MG63 (cell line): ENCODE results near the gene R3HDM1. TPM values are rescaled to one million over a fixed set of nuclear protein-coding genes. Genes with fewer than 3 reads are reported as not detected.
"Not testable (repeated sequence)": the region's sequence is repeated elsewhere in the genome, so short reads cannot be mapped to it uniquely, and the experiment has no call there.

ENCODE experiments used
- DNase-seq: peaks from one replicate; pipeline ENCODE4 v3.0.0-alpha.2; 2020
- H3K27me3 ChIP-seq: fragments of 250-450 bp; sonication (Bioruptor Pico); 2 replicates; pipeline ENCODE4 v1.5.1; 2020; ENCODE audit warnings: mild to moderate bottlenecking, moderate library complexity
- H3K36me3 ChIP-seq: fragments of 250-450 bp; sonication (Bioruptor Pico); 2 replicates; pipeline ENCODE4 v1.5.1; 2020; ENCODE audit warnings: mild to moderate bottlenecking, moderate library complexity
- H3K4me3 ChIP-seq: fragments of 250-450 bp; sonication (Bioruptor Pico); 2 replicates; pipeline ENCODE4 v1.5.1; 2020; ENCODE audit warnings: mild to moderate bottlenecking, moderate library complexity
- H3K9me3 ChIP-seq: fragments of 250-450 bp; sonication (Bioruptor Pico); 2 replicates; pipeline ENCODE4 v1.5.1; 2020; ENCODE audit warnings: mild to moderate bottlenecking, moderate library complexity
- total RNA-seq: library from RNA; depleted of rRNA; stranded (reverse); fragments of >200 nt; shearing (Covaris generic); gene quantifications from 2 replicates; pipeline ENCODE4 v1.2.3, GENCODE V29; 2014; ENCODE audit warnings: low replicate concordance

R3HDM1 gene
- total RNA-seq, 1 experiment from 2014 or later = 6.1 TPM

GRCh38 chr2:135617501-135618015, 86.3 kb downstream of the R3HDM1 start:
- Histone ChIP-seq H3K9me3 (no peaks in the 10 kb centered on the region), H3K4me3 (no peak overlapping the region), H3K27me3 (no peaks in the 10 kb centered on the region), H3K36me3 (no peaks in the 10 kb centered on the region; the same call in 1 of the 2 replicates)
- DNase-seq = no peak

- no peak overlapping the region for H3K4me3 ChIP-seq
- H3K9me3 ChIP-seq = no peaks in the 10 kb centered on the region
- no peak for DNase-seq
- H3K36me3 ChIP-seq = peaks cover 10% of the 10 kb centered on the region; the same call in 1 of the 2 replicates
- no peaks in the 10 kb centered on the region for H3K27me3 ChIP-seq
Measured at GRCh38 chr2:135620198-135620597, 88.9 kb downstream of the R3HDM1 start.

GRCh38 chr2:135629520-135629919, 98.2 kb downstream of the R3HDM1 start:
- Histone ChIP-seq H3K9me3 (no peaks in the 10 kb centered on the region), H3K4me3 (no peak overlapping the region), H3K36me3 (peaks cover 6% of the 10 kb centered on the region), H3K27me3 (no peaks in the 10 kb centered on the region)
- DNase-seq = no peak

DNA sequence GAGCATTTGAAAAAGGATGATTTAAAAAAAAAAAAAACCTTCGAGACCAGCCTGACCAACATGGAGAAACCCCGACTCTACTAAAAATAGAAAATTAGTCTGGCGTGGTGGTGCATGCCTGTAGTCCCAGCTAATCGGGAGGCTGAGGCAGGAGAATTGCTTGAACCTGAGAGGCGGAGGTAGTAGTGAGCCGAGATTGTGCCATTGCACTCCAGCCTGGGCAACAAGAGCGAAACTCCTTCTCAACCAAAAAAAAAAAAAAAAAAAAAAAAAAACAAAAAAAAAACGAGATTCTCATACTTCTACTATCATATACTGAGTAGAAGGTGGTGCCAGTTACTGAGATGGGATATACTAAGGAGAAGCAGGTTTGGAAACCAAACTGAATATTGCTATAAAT, 98.8 kb downstream of the R3HDM1 start:
- H3K4me3 ChIP-seq, H3K27me3 ChIP-seq, H3K36me3 ChIP-seq: not testable (repeated sequence)

GRCh38 chr2:135630488-135630887, 99.2 kb downstream of the R3HDM1 start:
- no peaks in the 10 kb centered on the region for H3K27me3 ChIP-seq

More for the DNA sequence above, 98.8 kb downstream of the R3HDM1 start:
- H3K9me3 ChIP-seq, DNase-seq: not testable (repeated sequence)

GRCh38 chr2:135633582-135633981, 102.3 kb downstream of the R3HDM1 start:
- DNase-seq = no peak
- Histone ChIP-seq H3K36me3 (peaks cover 10% of the 10 kb centered on the region), H3K9me3 (no peaks in the 10 kb centered on the region), H3K4me3 (no peak overlapping the region), H3K27me3 (no peaks in the 10 kb centered on the region)

More at GRCh38 chr2:135630488-135630887, 99.2 kb downstream of the R3HDM1 start:
- H3K9me3 ChIP-seq = no peaks in the 10 kb centered on the region
- no peak for DNase-seq
- no peak overlapping the region for H3K4me3 ChIP-seq
- H3K36me3 ChIP-seq = peaks cover 6% of the 10 kb centered on the region

- Histone ChIP-seq H3K4me3 (no peak overlapping the region), H3K27me3 (no peaks in the 10 kb centered on the region), H3K9me3 (no peaks in the 10 kb centered on the region), H3K36me3 (peaks cover 18% of the 10 kb centered on the region)
- no peak for DNase-seq
Measured at GRCh38 chr2:135635212-135635835, 104.0 kb downstream of the R3HDM1 start.

DNA sequence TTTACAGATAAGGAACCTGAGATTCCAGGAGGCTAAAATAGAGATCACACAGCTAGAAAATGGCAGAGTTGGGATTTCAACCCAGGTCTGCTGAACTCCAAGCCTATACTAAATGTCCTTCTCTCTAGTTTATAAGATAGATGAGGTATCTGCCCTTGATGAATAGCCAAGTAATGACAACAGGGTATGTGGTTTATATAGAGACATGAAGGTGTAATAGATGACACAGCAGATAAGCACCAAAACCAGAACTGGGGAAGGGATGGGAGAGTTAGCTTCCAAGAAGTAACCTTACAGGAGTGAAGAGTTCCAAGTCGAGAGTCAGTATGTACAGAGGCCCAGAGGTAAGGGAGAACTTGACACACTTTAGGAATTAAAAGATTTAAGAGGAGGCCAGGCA, 105.7 kb downstream of the R3HDM1 start:
- no peak for DNase-seq
- Histone ChIP-seq H3K36me3 (peaks cover 27% of the 10 kb centered on the region), H3K4me3 (no peak overlapping the region)

DNA sequence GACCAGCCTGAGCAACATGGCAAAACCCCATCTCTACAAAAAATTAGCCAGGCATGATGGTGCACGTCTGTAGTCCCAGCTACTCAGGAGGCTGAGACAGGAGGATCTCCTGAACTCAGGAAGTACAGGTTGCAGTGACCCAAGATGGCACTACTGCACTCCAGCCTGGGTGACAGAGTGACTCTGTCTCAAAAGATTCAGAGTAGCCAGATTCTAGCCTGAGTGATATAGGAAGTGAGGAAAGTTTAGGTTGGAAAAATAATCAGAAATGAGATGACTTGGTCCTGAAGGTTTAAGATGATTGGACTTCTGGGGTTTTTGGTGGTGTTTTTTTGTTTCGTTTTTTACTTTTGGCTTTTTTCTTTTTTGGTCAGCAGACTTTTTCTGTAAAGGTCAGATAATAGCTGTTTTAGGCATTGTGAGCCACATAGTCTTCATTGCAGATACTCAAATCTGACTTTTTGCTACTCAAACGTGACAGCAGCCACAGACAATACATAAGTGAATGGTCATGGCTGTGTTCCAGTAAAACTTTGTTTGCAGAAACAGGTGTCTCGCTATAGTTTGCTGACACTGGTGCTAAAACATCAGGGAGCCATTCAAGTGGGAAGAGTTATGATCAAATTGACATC, 106.3 kb downstream of the R3HDM1 start:
- Histone ChIP-seq H3K4me3 (no peak overlapping the region), H3K36me3 (peaks cover 24% of the 10 kb centered on the region), H3K27me3 (no peaks in the 10 kb centered on the region), H3K9me3 (no peaks in the 10 kb centered on the region)
- no peak for DNase-seq

More for the DNA sequence above, 105.7 kb downstream of the R3HDM1 start:
- Histone ChIP-seq H3K9me3 (no peaks in the 10 kb centered on the region), H3K27me3 (no peaks in the 10 kb centered on the region)

- Histone ChIP-seq H3K9me3 (no peaks in the 10 kb centered on the region), H3K36me3 (peaks cover 26% of the 10 kb centered on the region), H3K27me3 (no peaks in the 10 kb centered on the region), H3K4me3 (no peak overlapping the region)
- DNase-seq = no peak
Measured at GRCh38 chr2:135638825-135639224, 107.5 kb downstream of the R3HDM1 start.

DNA sequence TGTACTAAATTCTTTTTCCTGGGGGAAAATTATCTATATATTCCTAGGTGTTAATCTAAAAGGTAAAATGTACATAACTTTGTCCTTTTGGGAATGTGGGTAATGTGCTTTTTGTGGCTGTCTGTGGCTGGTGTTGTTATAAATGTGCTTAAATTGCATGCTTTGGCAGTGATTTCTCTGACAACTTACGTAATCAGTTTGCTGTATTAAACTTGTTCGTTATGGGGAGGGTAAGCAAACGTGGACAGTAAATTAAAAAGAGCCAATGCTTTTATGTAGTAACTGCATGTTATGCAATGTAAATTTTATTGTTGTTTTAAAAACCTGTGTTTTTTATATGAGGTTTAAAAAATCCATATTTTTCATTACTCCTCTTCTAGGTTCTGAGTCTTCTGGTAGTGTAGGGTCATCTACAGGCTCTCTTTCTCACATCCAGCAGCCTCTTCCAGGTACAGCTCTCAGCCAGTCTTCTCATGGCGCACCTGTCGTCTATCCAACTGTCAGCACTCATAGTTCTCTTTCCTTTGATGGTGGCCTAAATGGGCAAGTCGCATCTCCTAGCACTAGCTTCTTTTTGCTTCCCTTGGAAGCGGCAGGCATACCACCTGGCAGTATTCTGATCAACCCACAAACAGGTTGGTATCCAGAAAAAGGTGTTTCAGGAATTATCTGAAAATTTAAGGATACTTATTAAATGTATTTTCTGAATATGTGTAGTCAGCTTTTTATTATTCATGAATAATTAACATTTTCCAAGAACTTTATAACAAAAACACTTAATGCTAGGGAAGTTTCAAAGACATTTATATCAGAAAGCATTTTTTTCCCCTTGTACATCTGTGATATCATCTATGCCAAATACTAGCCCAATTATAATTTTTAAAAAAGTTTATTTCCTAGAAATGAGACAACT, 110.1 kb downstream of the R3HDM1 start:
- DNase-seq = no peak
- Histone ChIP-seq H3K4me3 (no peak overlapping the region), H3K27me3 (no peaks in the 10 kb centered on the region), H3K9me3 (no peaks in the 10 kb centered on the region), H3K36me3 (peaks cover 39% of the 10 kb centered on the region)

- Histone ChIP-seq H3K4me3 (no peak overlapping the region), H3K36me3 (peaks cover 25% of the 10 kb centered on the region), H3K9me3 (no peaks in the 10 kb centered on the region), H3K27me3 (no peaks in the 10 kb centered on the region)
- no peak for DNase-seq
Measured at GRCh38 chr2:135647836-135648579, 116.7 kb downstream of the R3HDM1 start.

DNA sequence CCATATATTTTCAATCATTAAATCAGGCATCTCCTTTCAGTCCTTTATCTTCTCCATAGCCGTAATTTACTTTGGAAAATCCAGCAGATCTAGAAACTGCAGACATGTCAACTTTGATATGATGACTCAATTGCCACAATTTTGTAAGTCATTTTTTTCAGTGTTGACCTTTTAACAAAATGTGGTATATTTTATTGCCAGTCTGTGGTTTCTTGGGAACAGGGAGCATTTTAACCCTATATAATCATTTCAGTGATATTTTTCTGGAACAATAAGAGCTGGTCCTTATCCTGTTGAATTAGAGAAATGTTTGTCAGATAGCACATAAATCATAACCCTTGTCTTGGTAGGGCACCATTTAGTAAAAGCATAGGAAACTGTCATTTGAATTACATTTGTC, 119.4 kb downstream of the R3HDM1 start:
- no peak for DNase-seq
- H3K4me3 ChIP-seq = no peak overlapping the region
- H3K27me3 ChIP-seq = no peaks in the 10 kb centered on the region
- peaks cover 13% of the 10 kb centered on the region; the same call in 1 of the 2 replicates for H3K36me3 ChIP-seq
- H3K9me3 ChIP-seq = no peaks in the 10 kb centered on the region

DNA sequence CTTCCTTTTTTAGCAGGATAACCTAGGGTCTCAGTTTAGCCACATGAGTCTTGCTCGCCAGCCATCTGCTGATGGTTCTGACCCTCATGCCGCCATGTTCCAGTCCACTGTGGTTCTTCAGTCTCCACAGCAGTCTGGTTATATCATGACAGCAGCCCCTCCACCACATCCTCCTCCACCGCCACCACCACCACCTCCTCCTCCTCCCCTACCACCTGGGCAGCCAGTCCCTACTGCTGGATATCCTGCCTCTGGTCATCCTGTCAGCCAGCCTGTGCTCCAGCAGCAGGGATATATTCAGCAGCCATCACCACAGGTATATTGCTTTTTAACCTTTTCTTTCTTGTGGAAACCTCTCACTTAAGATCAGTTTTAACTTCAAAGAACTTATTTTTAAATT, 120.4 kb downstream of the R3HDM1 start:
- no peak for DNase-seq
- Histone ChIP-seq H3K27me3 (no peaks in the 10 kb centered on the region), H3K9me3 (no peaks in the 10 kb centered on the region), H3K36me3 (peaks cover 11% of the 10 kb centered on the region; the same call in 1 of the 2 replicates), H3K4me3 (no peak overlapping the region)

GRCh38 chr2:135654239-135654638, 123.0 kb downstream of the R3HDM1 start:
- peaks cover 15% of the 10 kb centered on the region; the same call in 1 of the 2 replicates for H3K36me3 ChIP-seq
- H3K9me3 ChIP-seq, H3K27me3 ChIP-seq, DNase-seq, H3K4me3 ChIP-seq: not testable (repeated sequence)

- Histone ChIP-seq H3K36me3 (peaks cover 11% of the 10 kb centered on the region; the same call in 1 of the 2 replicates), H3K9me3 (no peaks in the 10 kb centered on the region), H3K27me3 (no peaks in the 10 kb centered on the region), H3K4me3 (no peak overlapping the region)
- DNase-seq = no peak
Measured at GRCh38 chr2:135657806-135658582, 126.7 kb downstream of the R3HDM1 start.
